ENCODE data around the gene TMEM175. TPM values are rescaled to one million over a fixed set of nuclear protein-coding genes. Genes with fewer than 3 reads are reported as not detected.

The TMEM175 gene
- total RNA-seq, 1 donor from 2014 or later: 12.6 TPM

DNA sequence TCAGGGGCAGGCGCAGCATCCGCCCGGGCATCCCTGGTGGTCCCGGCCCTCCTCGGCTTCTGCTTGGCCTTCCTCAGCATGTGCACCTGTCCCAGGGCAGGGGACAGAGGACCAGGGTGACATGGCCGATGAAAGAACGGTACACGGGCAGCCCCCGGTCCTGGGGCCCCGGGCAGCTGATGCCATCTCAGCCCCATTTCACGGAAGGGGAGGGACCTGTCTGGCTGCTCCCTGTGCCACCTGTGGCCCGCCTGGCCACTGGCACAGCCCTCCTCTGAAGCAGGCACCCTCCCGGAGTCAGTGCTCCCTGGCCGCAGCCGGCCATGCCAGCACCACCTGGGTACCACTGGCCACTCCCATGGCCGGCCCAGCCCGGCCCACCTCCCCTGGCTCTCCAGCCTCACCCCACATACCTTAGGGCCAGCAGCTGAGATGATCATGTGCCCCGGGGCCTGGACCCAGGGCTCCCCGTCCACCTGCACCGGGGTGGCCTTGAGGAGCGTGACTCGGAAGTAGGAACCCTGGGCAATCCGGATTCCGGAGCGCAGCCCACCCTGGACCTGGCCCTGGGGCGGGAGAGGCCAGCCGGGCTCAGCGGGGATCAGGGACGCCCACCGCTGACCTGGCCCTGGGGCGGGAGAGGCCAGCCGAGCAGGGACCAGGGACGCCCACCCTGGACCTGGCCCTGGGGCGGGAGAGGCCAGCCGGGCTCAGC lies 28.5 kb downstream of the TMEM175 start:
- no peak for DNase-seq

DNA sequence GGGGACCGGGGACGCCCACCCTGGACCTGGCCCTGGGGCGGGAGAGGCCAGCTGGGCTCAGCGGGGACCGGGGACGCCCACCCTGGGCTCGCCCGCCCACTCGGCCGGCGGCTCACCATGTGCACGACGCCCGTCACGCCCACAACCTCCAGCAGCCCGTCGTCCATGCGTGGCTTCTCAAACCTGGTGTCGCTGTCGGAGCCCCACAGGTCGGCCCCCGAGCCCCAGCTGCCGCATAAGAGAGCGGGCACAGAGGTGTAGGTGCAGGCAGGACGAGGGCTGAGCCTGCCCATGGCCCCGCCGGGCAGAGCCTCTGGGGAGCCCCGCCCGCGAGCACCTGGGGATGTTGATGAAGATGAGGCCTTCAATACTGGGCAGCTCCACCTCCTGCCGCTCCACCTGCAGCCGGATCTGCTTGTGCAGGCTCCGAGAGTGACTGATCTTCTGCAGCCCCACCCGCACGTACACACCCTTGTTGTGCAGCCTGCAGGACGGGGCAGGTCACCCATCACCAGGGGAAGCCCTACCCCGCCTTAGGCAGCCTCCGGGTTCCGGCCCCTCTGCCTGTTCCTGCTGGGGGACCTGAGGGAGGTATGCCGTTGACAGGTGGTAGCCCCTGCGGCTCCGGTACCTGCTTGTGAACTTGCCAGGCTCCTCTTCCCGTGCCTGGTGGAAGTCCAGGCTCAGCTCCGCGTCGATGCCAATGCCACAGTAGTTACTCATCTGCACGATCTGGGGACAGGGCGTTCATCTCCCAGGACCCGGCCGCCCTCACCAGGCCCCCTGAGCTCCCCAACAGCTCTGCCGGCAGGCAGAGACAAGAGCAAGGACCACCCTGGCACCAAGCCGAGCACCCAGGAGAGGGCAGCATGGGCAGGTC lies 29.3 kb downstream of the TMEM175 start:
- DNase-seq: no peak

DNA sequence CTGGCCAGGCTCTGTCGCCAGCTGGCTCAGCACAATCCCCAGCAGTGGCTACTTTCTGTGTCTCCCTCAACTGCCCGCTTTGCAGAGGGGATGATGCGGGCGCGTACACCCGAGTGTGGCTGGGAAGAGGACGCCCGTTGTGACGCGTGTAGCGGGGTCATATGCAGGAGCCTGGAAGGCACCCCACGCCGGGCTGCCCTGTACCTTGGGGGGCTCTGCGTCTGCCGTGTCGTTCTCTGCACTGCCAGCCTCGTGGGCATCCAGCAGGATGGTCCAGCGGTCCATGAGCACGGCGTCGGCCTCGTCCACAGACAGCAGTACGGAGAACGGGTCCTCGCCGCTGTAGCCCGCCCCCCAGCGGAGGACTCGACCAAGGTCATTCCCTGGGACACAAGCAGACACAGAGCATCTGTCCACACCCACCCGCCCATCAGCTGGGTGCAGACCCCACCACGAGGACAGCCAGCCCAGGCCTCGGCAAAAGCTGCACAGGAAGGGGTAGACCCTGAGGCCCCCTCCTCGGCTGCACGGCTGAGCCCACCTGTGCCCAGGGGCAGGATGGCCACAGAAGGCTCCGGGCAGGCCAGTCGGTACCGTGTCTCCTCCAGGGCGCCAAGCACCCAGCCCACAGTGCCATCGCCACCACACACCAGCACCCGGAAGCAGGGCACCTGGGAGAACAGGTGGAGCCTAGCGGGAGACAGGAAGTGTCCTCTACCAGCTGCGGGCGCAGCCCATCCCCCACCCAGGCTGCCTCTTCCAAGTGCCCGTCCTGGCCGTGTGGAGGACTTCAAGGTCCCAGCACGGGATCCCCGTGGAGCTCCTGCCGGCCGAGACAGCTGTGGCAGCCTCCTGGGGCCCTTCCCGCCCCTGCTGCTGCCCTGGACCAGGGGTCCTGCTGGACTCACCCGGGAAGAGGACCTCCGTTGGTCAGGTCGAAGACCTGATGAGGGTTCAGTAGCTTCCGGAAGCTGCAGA lies 30.3 kb downstream of the TMEM175 start:
- no peak for DNase-seq

DNA sequence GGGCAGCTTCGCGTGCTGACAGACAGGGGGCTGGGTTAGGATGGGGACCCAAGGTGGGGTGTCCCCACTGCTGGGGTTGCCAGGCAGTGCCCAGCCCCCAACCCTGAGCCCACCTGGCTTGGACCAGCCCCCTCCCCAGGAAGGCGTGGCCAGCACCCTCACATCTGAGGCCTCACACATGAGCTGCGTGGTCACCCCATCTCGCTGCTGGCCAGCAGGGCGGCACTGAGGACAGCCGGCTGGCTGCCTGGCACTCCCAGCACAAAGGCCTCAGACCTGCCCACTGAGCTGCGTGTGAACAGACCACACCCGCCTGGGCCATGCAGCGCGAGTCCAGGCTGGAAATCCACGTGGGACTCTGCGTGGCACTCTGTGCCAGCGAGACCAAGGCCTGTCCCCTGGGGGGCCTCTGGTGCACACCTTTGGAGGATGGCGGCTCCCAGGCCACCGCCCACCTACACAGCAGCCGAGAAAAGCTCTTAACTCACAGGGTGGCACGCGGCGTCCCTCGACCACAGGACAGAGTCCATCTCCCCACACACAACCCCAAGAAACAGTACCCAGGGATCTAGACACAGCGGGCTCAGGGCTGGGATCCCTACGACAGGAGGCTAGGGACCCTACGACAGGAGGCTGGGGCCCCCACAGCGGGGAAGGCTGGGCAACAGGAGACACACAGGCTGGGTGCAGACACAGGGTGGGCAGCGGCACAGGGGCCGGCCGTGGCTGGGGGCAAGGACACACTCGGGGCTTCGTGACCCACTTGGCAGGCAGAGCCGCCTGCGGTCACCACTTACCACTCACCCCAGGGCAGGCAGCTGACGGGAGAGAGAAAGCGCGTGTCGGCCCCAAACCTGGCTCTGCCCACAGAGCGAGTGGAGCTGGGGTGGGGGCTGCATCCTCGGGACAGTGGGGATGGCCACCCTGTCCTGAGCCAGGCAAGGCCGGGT lies 31.3 kb downstream of the TMEM175 start:
- no peak for DNase-seq

DNA sequence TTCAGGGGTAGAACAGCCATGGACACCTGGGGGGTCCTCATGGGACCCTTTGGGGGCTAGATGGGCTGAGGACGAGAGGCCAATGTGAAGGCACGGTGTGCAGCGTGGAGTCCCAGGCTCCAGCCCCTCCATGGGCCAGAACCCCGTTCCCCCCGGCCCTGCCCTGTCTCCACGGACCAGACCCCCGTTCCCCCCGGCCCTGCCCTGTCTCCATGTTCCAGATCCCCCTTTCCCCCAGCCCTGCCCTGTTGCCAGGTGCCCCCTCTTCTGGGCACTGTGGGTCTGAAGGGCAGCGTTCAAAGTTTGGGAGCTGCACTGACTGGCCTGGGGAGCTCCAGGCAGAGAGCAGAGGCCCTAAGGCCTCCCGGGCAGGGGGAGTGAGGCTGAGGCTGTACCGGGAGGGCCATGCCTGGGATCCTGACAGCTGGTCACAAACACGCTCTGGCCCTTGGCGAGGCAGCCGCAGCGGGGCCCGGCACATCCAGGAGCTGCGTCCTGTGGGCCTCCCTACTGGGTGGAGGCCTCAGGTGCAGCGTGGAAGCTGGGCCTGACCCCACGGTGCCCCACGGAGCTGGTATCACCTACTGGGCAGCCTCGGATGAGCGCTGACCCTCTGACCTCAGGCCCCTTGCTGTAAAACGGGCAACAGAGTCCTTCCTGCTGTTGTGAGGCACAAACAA lies 32.2 kb downstream of the TMEM175 start:
- DNase-seq: no peak

DNA sequence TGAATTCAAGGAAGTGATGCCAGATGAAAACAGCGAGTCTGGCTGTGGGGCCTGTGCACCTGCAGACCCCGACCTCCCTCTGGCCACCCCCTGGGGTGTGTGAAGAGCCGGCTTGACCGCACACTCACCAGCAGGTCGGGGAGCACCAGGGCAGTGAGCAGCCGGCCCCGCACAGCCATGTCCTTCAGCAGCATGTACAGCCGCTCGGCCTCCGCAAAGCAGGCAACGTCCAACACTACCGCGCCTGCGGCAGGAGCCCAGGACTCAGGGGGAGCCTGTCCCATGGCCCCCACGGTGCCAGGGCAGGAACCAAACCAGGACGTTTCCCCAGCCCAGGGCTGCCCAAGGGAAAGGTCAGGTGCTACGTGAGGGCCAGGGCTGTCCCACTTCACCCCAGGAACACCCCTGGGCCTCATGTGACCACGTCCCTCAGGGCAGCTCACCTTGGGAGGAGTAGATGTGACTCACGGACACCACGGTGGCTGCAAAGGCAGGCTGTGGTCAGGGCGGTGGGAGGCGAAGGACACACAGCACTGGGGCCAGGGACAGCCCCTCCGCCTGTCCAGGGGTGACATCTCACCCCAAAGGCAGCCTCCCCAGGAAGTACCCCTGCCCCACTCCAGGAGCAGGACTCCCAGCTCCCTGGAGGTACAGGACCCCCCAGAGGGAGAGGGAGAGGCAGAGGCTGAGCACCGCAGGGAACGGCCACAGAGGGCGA lies 32.9 kb downstream of the TMEM175 start:
- no peak for DNase-seq

DNA sequence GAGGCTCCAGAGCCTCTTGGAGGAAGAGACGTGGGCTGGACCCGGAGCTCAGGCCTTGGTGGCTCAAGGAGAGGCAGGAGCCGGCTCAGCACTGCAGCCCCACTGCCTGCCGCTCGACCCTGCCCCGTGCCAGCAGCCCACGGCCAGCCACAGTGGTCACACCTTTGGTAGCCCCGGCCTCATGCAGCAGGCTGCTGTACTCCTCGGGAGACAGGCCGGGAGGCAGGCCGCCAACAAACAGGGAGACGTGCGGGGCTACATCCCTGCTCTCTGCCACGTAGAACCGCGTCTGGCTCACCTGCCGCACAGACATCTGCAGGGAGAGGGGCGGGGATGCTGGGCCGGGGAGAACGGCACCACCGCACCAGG lies 33.5 kb downstream of the TMEM175 start:
- no peak for DNase-seq

DNA sequence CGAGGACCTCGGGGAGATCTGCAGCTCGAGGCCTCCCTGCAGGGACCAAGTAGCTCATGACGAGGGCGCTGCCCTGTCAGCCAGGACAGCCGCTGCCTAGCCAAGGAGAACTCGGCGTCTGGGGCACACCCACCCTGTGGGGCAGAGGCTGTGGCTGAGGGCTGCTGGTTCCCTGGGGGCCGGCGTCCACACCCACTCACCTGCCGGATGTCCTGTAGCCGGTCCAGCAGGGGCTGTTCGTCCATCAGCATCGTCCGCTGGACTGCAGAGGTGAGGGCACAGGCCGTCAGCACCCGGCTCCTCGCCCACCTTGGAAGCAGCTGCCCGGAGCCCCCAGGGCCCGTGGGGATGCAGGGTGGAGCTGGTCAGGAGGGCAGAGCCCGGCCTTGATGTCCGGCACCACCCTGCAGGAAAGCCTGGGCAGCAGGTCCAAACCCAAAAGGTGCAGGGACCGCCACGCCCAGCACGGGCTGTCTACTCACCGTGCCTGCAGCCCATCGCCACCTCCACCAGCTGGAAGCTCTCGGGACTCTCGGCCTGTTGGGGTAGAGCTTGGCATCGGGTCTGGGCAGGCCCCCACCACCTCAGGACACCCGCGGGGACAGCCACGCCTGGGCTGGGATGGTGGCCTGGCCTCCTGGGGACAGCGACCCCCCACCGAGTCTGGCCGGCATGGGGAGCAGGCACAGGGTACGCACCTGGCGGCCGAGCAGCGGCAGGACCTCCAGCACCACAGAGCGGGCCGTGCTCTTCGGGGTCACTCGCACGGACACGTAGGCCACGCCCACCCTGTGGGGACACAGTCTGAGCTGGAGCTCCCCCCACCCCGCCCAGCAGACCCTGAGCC lies 34.2 kb downstream of the TMEM175 start:
- DNase-seq: no peak

DNA sequence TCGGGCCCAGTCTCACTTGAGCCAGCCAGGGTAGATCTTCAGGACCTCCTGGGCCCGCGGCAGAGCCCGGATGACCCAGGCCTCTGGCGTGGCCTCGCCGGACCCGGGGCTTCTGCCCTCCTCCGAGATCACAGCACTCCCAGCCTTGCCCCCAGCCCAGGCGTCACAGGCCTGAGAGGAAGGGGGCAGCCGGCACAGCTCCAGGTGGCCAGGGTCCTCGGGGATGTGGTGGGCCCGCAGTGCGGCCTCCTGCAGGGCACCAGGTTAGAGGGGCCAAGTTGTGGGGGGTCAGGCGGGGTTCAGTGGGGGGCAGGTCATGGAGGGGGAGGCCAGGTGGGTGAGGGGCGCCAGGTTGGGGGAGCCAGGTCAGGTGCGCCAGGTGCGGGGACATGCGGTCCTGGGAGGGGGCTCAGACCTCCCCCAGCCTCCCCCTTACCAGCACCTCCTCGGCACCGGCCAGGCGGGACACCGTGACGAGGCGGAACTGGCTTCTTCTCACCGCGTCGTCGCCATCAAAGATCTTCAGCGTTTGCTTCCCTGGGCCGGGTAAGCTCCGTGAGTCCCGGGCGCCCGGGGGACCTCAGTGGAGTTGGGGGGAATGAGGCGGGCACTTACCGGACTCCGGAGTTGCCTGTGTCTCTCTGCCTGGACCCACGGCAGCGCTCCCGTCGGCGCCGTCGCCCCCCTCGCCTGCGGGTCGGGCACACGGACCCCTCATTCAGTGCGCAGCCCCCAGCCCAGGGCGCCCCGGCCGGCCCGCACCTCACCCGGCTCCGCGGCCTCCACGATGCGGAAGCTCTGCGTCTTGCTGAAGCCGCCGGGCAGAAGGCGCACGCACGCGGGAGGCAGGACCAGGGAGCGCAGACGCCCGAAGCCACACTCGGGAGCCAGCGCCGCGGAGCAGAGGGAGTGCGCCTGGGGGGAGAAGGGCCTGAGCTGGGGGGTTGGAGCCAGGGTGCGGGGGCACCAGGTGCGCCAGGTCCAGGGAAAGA lies 35.1 kb downstream of the TMEM175 start:
- no peak for DNase-seq

DNA sequence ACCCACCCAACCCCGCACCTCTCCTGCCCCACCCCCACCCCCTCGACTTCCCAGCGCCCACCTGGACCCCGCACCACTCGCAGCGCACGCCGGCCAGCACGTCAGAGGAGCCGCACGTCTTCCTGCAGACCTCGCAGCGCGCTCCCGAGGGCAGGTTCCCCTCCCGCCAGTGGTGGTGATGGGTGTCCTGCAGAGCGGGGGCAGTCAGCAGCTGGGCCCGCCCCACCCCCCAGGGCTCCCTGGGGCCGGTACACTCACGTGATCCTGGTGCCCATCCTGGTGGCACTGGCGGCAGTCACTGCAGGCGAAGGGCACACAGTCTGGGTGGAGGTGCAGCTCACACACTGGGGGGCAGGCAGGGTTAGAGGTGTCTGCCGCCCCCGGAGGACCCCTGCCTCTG lies 36.0 kb downstream of the TMEM175 start:
- no peak for DNase-seq

DNA sequence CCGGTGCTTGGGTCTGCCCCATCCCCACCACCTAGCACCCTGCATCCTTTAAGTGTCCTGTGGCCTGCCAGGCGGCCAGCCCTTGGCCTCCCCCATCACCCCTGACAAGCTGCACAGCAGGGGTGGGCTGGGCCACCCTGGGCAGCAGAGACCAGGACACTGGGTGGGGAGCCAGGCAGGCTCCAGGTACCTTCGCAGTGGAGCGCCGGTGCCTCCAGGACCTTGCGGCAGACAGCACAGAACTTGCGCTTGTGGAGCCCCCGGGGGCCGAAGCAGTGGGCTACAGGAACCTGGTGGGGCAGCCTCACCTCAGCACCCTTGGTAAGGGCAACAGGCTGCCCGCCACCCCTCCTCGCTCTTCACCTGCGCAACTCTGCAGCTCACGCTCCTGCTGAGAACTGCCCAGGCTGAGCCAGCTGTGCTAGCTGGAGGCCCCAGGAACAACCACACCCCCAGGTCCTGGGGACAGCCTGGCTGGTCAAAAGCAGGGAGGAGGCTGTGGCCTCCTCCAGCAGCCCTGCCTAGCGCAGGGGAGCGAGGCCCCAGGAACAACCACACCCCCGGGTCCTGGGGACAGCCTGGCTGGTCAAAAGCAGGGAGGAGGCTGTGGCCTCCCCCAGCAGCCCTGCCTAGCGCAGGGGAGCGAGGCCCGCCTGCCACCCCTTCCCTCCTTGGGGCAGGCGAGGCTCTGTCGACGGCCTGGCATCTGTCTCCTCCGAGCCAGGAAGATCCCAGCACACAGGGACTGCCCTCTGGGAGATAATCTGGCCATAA lies 36.5 kb downstream of the TMEM175 start:
- DNase-seq: no peak

DNA sequence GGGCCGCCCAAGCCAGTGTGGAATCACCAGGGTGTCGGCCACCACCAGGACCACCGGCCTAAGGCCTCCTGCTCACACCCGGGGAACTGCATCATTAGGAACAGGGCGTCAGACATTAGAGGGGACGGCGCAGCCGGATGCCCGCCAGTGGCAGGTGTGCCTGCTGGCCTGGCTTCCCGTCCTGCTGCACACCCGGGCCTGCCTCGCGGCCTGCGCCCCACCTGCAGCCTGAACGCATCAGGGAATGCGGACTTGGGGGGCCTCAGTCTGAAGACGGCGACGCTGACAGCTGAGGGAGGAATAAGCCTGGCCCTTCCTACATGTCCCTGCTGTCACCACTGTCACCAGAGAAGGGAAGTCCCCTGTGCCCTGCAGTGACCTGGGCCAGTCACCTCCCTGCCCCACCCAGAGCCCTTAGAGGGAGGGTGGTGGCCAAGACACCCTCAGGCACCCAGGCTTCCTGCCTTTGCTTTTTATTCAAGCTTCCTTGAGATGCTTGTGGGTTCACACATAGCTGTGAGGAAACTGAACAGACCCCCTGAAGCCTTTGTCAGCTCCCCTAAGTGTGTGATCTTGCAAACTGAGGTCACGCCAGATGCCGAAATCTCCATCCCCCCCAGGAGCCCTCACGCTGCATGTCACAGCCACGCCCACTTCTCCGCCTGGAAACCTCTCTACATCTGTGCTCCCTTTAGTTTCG lies 37.9 kb downstream of the TMEM175 start:
- no peak for DNase-seq

DNA sequence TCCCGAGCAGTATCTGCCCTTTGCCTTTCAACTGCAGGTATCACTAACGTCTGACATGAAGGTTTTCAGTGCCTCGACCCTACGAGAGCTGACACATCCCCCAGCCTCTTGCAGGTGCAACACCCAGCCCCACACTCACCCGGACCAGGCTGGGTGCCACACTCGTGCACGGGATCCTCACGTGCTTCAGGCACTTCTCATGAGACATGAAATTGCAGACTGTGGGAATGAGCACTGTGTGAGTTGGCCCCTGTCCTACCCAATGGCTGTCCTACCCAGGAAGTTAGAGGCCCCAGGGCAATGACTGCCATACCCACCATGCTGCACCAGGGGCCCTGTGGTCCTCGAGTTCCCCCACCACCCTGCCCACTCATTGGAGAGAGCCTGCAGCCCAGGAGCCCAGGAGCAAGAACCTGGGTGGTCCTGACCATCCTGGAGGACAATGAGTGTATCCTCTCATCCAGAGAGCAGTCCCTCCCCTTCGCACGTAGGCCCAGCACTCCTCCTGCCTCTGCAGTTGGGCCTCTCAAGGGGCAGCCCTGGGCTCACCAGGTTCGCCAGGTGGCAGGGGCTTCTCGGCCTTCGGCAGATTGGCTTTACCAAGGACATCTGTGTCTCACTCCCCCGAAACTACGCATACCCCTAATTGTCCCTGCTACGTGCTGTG lies 38.7 kb downstream of the TMEM175 start:
- no peak for DNase-seq

DNA sequence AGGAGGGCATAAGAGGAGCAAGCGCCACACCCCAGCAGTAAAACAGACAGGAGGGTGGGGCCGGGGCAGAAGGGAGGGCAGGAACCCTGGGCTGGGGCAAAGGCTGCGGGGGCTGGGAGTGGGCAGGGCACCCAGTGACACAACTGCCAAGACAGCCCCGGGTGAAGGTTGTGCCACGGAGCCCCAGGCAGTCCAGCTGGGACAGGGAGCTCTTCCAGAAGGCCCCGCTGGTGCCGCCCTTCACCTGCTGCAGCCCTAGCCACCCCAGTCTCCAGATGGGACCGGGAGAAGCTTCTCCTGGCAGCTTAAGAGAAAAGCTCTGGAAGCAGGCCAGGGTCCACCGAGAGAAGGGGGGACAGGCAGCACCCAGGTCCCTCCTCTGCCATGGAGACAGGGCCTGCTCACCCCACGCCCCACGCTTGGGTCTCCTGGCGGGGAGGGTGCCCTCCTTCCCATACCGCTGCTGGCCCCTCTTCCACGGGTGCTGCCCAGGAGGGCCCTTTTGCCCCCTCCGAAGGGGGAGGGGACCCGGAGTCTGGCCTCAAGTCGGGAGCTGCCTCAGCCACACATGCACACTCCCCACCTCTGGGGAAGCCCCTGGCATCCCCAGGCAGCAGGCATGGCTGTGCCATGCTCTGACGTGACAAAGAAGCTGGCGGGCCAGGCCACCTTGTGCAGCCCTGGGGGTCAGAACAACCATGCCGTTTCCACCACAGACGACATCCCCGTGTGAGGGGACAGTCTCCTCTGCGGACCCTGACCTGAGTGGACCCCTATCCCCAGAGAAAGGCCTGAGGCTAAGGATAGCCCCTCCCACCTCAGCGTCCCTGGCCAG lies 39.6 kb downstream of the TMEM175 start:
- DNase-seq: no peak
